WTC11 (cell line): ENCODE measurements around the gene SF3B5. TPM values are rescaled to one million over a fixed set of nuclear protein-coding genes. Genes with fewer than 3 reads are reported as not detected.

Source experiments
- ATAC-seq: fragments of 200-7000 bp; cut with Tn5 transposase; 2 replicates; pipeline ENCODE4 v1.10.0; 2021; ENCODE audit warnings: mild to moderate bottlenecking, moderate library complexity
- CTCF ChIA-PET: fragments of 300-600 bp; sonication (Branson Sonifier 250); formaldehyde crosslinking; loops from one replicate; lab custom pipeline; 2021; ENCODE audit warnings: antibody characterized with exemption; lab: Charles Lee
- POLR2A ChIA-PET: fragments of 350-600 bp; sonication (Branson Sonifier 250); formaldehyde crosslinking; loops from one replicate; lab custom pipeline; 2021; ENCODE audit warnings: antibody characterized with exemption; lab: Charles Lee
- DNase-seq: peaks from one replicate; pipeline ENCODE4 v3.0.0; 2021; ENCODE audit warnings: low spot score
- H3K27ac Mint-ChIP-seq: 2 replicates; pipeline ENCODE4 v1.8.0; 2021; ENCODE audit warnings: mixed read lengths
- H3K27me3 Mint-ChIP-seq: 2 replicates; pipeline ENCODE4 v1.8.0; 2021; ENCODE audit warnings: low read depth, mild to moderate bottlenecking, moderate library complexity, mixed read lengths
- H3K36me3 Mint-ChIP-seq: 2 replicates; pipeline ENCODE4 v1.8.0; 2021; ENCODE audit warnings: mixed read lengths
- H3K4me1 Mint-ChIP-seq: 2 replicates; pipeline ENCODE4 v1.8.0; 2022; ENCODE audit warnings: mixed read lengths
- H3K4me3 Mint-ChIP-seq: 2 replicates; pipeline ENCODE4 v1.8.0; 2021; ENCODE audit warnings: mild to moderate bottlenecking, moderate library complexity, mixed read lengths
- H3K9me3 Mint-ChIP-seq: 2 replicates; pipeline ENCODE4 v1.8.0; 2021; ENCODE audit warnings: mixed read lengths
- CBFB ChIP-seq: sonication (generic); formaldehyde crosslinking; IDR thresholded peaks from 2 replicates; pipeline ENCODE4 v1.8.1; 2022; ENCODE audit warnings: mild to moderate bottlenecking, low read depth, missing genetic modification reagents
- FOXJ3 ChIP-seq: sonication (generic); formaldehyde crosslinking; IDR thresholded peaks from 2 replicates; pipeline ENCODE4 v1.9.0; 2021; ENCODE audit warnings: missing genetic modification reagents, mild to moderate bottlenecking, borderline replicate concordance
- HMGA2 ChIP-seq: fragments of 250-450 bp; sonication (Bioruptor Pico); IDR thresholded peaks from 2 replicates; pipeline ENCODE4 v1.4.0; 2021; ENCODE audit warnings: mild to moderate bottlenecking, moderate library complexity
- NFATC4 ChIP-seq: fragments of 250-450 bp; sonication (Bioruptor Pico); IDR thresholded peaks from 2 replicates; pipeline ENCODE4 v1.9.0; 2021; ENCODE audit warnings: mild to moderate bottlenecking
- NR2C2 ChIP-seq: sonication (generic); formaldehyde crosslinking; IDR thresholded peaks from 2 replicates; pipeline ENCODE4 v1.8.0; 2022; ENCODE audit warnings: mild to moderate bottlenecking, missing genetic modification reagents
- OVOL2 ChIP-seq: fragments of 250-450 bp; sonication (Bioruptor Pico); IDR thresholded peaks from 2 replicates; pipeline ENCODE4 v1.9.0; 2021; ENCODE audit warnings: mild to moderate bottlenecking, borderline replicate concordance
- SMAD4 ChIP-seq: sonication (generic); formaldehyde crosslinking; IDR thresholded peaks from 2 replicates; pipeline ENCODE4 v1.8.0; 2022; ENCODE audit warnings: mild to moderate bottlenecking, missing genetic modification reagents
- SOX15 ChIP-seq: fragments of 250-450 bp; sonication (Bioruptor Pico); IDR thresholded peaks from 2 replicates; pipeline ENCODE4 v1.9.0; 2021; ENCODE audit warnings: mild to moderate bottlenecking
- ZNF263 ChIP-seq: sonication (generic); formaldehyde crosslinking; IDR thresholded peaks from 2 replicates; pipeline ENCODE4 v1.8.1; 2022; ENCODE audit warnings: low read depth, mild to moderate bottlenecking, moderate library complexity, missing genetic modification reagents
- ZNF396 ChIP-seq: fragments of 250-450 bp; sonication (Bioruptor Pico); IDR thresholded peaks from 2 replicates; pipeline ENCODE4 v1.8.0; 2021; ENCODE audit warnings: mild to moderate bottlenecking, moderate library complexity, borderline replicate concordance
- ZNF416 ChIP-seq: fragments of 250-450 bp; sonication (Bioruptor Pico); IDR thresholded peaks from 2 replicates; pipeline ENCODE4 v1.9.0; 2021; ENCODE audit warnings: mild to moderate bottlenecking, inconsistent platforms
- total RNA-seq: library from RNA; stranded (reverse); gene quantifications from 3 replicates; pipeline ENCODE4 v1.2.3, GENCODE V29; 2021
- TF ChIP-seq, protein P1 (sequence below): sonication (generic); formaldehyde crosslinking; IDR thresholded peaks from 2 replicates; pipeline ENCODE4 v1.8.0; 2022; ENCODE audit warnings: mild to moderate bottlenecking, missing genetic modification reagents
- TF ChIP-seq, protein P2 (sequence below): sonication (generic); formaldehyde crosslinking; IDR thresholded peaks from 2 replicates; pipeline ENCODE4 v1.8.1; 2023; ENCODE audit warnings: mild to moderate bottlenecking, missing genetic modification reagents, borderline replicate concordance
- TF ChIP-seq, protein P3 (sequence below): sonication (generic); formaldehyde crosslinking; IDR thresholded peaks from 2 replicates; pipeline ENCODE4 v1.8.0; 2023; ENCODE audit warnings: missing genetic modification reagents, mild to moderate bottlenecking, borderline replicate concordance
- TF ChIP-seq, protein P4 (sequence below): sonication (generic); formaldehyde crosslinking; IDR thresholded peaks from 2 replicates; pipeline ENCODE4 v1.8.0; 2022; ENCODE audit warnings: mild to moderate bottlenecking, missing genetic modification reagents
- TF ChIP-seq, protein P5 (sequence below): sonication (generic); formaldehyde crosslinking; IDR thresholded peaks from 2 replicates; pipeline ENCODE4 v1.8.0; 2022; ENCODE audit warnings: missing genetic modification reagents
- TF ChIP-seq, protein P6 (sequence below): sonication (generic); formaldehyde crosslinking; IDR thresholded peaks from 2 replicates; pipeline ENCODE4 v1.8.1; 2023; ENCODE audit warnings: mild to moderate bottlenecking, moderate library complexity, missing genetic modification reagents
- TF ChIP-seq, protein P7 (sequence below): fragments of 250-450 bp; sonication (Bioruptor Pico); IDR thresholded peaks from 2 replicates; pipeline ENCODE4 v2.1.2; 2022; ENCODE audit warnings: mild to moderate bottlenecking, moderate library complexity

Gene SF3B5
- total RNA-seq, 1 experiment from 2014 or later = 181 TPM

DNA sequence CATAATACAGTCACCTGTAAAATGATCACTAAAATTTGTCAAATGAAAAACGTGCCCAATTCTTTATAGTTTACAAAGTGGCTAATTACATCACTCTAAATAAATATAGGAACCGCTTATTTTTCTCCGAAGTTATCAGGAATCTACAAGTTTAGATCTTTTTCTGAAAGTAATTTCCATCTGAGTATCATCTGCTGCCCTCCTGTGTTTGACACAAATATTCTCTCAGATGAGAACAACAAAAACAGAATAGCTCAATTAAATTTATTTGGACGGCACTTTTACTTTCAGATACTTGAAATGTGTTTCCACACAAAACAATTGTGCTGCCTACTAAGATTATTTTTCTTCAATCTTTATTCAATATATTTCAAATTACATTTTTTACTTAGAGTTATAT lies 5.0 kb downstream of the SF3B5 start:
- Mint-ChIP-seq H3K4me1 (peaks cover 7% of the 10 kb centered on the region), H3K9me3 (no peaks in the 10 kb centered on the region)
- no peak for TF ChIP-seq OVOL2 (CRISPR knock-in tag)
- TF ChIP-seq, protein P1, sequence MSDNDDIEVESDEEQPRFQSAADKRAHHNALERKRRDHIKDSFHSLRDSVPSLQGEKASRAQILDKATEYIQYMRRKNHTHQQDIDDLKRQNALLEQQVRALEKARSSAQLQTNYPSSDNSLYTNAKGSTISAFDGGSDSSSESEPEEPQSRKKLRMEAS = no peak
- TF ChIP-seq HMGA2 (CRISPR knock-in tag) = no peak
- TF ChIP-seq, protein P2, sequence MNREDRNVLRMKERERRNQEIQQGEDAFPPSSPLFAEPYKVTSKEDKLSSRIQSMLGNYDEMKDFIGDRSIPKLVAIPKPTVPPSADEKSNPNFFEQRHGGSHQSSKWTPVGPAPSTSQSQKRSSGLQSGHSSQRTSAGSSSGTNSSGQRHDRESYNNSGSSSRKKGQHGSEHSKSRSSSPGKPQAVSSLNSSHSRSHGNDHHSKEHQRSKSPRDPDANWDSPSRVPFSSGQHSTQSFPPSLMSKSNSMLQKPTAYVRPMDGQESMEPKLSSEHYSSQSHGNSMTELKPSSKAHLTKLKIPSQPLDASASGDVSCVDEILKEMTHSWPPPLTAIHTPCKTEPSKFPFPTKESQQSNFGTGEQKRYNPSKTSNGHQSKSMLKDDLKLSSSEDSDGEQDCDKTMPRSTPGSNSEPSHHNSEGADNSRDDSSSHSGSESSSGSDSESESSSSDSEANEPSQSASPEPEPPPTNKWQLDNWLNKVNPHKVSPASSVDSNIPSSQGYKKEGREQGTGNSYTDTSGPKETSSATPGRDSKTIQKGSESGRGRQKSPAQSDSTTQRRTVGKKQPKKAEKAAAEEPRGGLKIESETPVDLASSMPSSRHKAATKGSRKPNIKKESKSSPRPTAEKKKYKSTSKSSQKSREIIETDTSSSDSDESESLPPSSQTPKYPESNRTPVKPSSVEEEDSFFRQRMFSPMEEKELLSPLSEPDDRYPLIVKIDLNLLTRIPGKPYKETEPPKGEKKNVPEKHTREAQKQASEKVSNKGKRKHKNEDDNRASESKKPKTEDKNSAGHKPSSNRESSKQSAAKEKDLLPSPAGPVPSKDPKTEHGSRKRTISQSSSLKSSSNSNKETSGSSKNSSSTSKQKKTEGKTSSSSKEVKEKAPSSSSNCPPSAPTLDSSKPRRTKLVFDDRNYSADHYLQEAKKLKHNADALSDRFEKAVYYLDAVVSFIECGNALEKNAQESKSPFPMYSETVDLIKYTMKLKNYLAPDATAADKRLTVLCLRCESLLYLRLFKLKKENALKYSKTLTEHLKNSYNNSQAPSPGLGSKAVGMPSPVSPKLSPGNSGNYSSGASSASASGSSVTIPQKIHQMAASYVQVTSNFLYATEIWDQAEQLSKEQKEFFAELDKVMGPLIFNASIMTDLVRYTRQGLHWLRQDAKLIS (CRISPR knock-in tag) = no peak
- no peak for TF ChIP-seq SOX15
- TF ChIP-seq ZNF396 = no peak
- TF ChIP-seq SMAD4 (CRISPR knock-in tag) = no peak
- TF ChIP-seq, protein P3, sequence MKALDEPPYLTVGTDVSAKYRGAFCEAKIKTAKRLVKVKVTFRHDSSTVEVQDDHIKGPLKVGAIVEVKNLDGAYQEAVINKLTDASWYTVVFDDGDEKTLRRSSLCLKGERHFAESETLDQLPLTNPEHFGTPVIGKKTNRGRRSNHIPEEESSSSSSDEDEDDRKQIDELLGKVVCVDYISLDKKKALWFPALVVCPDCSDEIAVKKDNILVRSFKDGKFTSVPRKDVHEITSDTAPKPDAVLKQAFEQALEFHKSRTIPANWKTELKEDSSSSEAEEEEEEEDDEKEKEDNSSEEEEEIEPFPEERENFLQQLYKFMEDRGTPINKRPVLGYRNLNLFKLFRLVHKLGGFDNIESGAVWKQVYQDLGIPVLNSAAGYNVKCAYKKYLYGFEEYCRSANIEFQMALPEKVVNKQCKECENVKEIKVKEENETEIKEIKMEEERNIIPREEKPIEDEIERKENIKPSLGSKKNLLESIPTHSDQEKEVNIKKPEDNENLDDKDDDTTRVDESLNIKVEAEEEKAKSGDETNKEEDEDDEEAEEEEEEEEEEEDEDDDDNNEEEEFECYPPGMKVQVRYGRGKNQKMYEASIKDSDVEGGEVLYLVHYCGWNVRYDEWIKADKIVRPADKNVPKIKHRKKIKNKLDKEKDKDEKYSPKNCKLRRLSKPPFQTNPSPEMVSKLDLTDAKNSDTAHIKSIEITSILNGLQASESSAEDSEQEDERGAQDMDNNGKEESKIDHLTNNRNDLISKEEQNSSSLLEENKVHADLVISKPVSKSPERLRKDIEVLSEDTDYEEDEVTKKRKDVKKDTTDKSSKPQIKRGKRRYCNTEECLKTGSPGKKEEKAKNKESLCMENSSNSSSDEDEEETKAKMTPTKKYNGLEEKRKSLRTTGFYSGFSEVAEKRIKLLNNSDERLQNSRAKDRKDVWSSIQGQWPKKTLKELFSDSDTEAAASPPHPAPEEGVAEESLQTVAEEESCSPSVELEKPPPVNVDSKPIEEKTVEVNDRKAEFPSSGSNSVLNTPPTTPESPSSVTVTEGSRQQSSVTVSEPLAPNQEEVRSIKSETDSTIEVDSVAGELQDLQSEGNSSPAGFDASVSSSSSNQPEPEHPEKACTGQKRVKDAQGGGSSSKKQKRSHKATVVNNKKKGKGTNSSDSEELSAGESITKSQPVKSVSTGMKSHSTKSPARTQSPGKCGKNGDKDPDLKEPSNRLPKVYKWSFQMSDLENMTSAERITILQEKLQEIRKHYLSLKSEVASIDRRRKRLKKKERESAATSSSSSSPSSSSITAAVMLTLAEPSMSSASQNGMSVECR (CRISPR knock-in tag) = no peak
- no peak for TF ChIP-seq CBFB (CRISPR knock-in tag)
- TF ChIP-seq NFATC4 (CRISPR knock-in tag) = no peak
- TF ChIP-seq, protein P4, sequence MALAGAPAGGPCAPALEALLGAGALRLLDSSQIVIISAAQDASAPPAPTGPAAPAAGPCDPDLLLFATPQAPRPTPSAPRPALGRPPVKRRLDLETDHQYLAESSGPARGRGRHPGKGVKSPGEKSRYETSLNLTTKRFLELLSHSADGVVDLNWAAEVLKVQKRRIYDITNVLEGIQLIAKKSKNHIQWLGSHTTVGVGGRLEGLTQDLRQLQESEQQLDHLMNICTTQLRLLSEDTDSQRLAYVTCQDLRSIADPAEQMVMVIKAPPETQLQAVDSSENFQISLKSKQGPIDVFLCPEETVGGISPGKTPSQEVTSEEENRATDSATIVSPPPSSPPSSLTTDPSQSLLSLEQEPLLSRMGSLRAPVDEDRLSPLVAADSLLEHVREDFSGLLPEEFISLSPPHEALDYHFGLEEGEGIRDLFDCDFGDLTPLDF = no peak
- TF ChIP-seq, all 79 proteins: peak for 0
- ChIA-PET POLR2A (no interaction called here), CTCF (interaction anchor here (1.0 to 1.2 kb wide), 3 partner anchors 148 to 577 kb away, joined by 3 to 5 read pairs (median 3); no protein-coding TSS in a partner anchor)
- DNase-seq (no peak), ATAC-seq (no peak)
- Mint-ChIP-seq H3K36me3 (no peaks in the 10 kb centered on the region), H3K27ac (no peak overlapping the region), H3K27me3 (no peaks in the 10 kb centered on the region), H3K4me3 (no peak overlapping the region)

DNA sequence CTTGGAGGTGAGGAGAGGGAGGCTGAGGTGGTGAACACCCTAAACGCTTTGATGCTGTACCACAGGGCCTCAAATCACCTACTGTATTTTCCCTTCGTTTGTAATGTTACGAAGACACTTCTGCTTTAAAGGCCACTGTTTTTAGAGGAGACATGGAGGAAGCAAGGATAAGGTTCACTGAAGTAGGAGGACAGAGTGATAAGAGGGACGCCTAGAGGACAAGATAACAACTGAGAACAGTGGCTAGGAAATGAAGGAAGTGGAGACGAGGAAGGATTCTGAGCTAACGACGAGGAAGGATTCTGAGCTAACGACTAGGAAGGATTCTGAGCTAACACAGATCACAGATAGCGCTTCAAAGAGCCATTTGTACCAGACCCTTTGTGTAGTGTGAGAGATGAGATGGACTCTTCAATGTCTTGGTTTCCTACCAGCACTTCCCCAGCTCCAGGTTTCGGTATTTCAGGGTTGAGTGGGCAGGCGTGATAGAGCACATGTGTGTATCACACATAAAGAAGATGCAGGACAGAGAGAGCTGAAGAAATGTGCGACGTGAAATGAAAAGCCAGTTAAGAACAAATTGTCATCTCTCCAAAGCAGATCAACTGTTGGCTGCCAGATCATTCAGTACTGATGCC lies 7.5 kb downstream of the SF3B5 start:
- POLR2A ChIA-PET = no interaction called here
- no peak for DNase-seq
- CTCF ChIA-PET = interaction anchor here (0.5 to 1.6 kb wide), 9 partner anchors 24 to 512 kb away, joined by 3 to 8 read pairs (median 6); no protein-coding TSS in a partner anchor
- TF ChIP-seq ZNF416 (no peak), SOX15 (no peak), ZNF263 (CRISPR knock-in tag) (no peak), FOXJ3 (CRISPR knock-in tag) (no peak), NR2C2 (CRISPR knock-in tag) (no peak)
- TF ChIP-seq, protein P5, sequence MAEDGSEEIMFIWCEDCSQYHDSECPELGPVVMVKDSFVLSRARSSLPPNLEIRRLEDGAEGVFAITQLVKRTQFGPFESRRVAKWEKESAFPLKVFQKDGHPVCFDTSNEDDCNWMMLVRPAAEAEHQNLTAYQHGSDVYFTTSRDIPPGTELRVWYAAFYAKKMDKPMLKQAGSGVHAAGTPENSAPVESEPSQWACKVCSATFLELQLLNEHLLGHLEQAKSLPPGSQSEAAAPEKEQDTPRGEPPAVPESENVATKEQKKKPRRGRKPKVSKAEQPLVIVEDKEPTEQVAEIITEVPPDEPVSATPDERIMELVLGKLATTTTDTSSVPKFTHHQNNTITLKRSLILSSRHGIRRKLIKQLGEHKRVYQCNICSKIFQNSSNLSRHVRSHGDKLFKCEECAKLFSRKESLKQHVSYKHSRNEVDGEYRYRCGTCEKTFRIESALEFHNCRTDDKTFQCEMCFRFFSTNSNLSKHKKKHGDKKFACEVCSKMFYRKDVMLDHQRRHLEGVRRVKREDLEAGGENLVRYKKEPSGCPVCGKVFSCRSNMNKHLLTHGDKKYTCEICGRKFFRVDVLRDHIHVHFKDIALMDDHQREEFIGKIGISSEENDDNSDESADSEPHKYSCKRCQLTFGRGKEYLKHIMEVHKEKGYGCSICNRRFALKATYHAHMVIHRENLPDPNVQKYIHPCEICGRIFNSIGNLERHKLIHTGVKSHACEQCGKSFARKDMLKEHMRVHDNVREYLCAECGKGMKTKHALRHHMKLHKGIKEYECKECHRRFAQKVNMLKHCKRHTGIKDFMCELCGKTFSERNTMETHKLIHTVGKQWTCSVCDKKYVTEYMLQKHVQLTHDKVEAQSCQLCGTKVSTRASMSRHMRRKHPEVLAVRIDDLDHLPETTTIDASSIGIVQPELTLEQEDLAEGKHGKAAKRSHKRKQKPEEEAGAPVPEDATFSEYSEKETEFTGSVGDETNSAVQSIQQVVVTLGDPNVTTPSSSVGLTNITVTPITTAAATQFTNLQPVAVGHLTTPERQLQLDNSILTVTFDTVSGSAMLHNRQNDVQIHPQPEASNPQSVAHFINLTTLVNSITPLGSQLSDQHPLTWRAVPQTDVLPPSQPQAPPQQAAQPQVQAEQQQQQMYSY (CRISPR knock-in tag) = no peak
- TF ChIP-seq, protein P6, sequence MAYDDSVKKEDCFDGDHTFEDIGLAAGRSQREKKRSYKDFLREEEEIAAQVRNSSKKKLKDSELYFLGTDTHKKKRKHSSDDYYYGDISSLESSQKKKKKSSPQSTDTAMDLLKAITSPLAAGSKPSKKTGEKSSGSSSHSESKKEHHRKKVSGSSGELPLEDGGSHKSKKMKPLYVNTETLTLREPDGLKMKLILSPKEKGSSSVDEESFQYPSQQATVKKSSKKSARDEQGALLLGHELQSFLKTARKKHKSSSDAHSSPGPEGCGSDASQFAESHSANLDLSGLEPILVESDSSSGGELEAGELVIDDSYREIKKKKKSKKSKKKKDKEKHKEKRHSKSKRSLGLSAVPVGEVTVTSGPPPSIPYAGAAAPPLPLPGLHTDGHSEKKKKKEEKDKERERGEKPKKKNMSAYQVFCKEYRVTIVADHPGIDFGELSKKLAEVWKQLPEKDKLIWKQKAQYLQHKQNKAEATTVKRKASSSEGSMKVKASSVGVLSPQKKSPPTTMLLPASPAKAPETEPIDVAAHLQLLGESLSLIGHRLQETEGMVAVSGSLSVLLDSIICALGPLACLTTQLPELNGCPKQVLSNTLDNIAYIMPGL (CRISPR knock-in tag) = no peak
- TF ChIP-seq, protein P7, sequence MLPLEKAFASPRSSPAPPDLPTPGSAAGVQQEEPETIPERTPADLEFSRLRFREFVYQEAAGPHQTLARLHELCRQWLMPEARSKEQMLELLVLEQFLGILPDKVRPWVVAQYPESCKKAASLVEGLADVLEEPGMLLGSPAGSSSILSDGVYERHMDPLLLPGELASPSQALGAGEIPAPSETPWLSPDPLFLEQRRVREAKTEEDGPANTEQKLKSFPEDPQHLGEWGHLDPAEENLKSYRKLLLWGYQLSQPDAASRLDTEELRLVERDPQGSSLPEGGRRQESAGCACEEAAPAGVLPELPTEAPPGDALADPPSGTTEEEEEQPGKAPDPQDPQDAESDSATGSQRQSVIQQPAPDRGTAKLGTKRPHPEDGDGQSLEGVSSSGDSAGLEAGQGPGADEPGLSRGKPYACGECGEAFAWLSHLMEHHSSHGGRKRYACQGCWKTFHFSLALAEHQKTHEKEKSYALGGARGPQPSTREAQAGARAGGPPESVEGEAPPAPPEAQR (CRISPR knock-in tag) = no peak

More for the DNA sequence above, 7.5 kb downstream of the SF3B5 start:
- Mint-ChIP-seq H3K4me3 (no peak overlapping the region), H3K36me3 (no peaks in the 10 kb centered on the region), H3K27ac (no peak overlapping the region; the same call in 1 of the 2 replicates), H3K4me1 (no peaks in the 10 kb centered on the region), H3K9me3 (no peaks in the 10 kb centered on the region), H3K27me3 (no peaks in the 10 kb centered on the region)
- ATAC-seq = peak; percentile 77
